IPS DF 4.7 (cell line): Measurements from ENCODE around the gene ATP2B2.
"Not testable (repeated sequence)": the region's sequence is repeated elsewhere in the genome, so short reads cannot be mapped to it uniquely, and the experiment has no call there.

Source experiments
- DNase-seq: peaks from one replicate; pipeline ENCODE4 v3.0.0-alpha.2; 2013; ENCODE audit warnings: low spot score; ENCODE audit errors: extremely low read depth

The ATP2B2 gene

GRCh38 chr3:10505050-10505790 is at the start of gene ATP2B2:
Gene ATP2B2, minus strand, starts transcription at chr3:10505586. Its CDS starts 56,043 bp downstream, at chr3:10449543.
- DNase-seq = no peak

- DNase-seq = no peak
Observed at GRCh38 chr3:10554746-10555145, 49.4 kb upstream of the ATP2B2 start.

- no peak for DNase-seq
Observed at GRCh38 chr3:10554236-10554611, 48.8 kb upstream of the ATP2B2 start.

DNA sequence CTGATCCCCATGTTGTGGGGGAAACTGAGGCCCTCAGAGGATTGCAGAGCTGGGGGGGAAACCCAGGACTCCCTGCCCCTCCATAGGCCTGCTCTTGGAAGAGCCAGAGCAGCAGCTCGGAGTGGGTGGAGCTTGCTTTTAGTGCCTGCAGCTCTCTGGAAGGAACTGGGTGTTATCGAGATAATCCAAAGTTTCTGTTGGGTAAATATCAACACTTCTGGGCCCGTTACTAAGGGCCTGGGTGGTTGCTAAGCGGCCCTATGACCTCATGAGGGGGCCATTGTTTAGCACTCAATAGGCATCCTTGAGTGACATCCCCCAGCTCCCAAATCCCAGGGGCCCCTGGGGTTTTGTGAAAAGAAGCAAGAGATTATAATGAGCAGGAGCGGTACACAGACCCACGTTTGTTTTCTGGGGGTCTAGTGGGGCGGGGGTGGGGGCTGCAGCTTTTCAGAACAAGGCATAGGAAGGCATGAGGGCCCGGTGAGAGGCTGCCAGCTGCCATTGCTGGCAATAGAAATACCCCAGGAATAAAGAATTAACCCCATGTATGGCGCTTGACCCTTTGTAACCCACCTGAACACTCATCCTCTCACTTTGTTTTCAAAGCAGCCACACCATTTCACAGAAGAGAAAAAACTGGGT is 48.3 kb upstream of the ATP2B2 start:
- peak; percentile 9 for DNase-seq

- DNase-seq = no peak
Observed at GRCh38 chr3:10552631-10552943, 47.2 kb upstream of the ATP2B2 start.

DNA sequence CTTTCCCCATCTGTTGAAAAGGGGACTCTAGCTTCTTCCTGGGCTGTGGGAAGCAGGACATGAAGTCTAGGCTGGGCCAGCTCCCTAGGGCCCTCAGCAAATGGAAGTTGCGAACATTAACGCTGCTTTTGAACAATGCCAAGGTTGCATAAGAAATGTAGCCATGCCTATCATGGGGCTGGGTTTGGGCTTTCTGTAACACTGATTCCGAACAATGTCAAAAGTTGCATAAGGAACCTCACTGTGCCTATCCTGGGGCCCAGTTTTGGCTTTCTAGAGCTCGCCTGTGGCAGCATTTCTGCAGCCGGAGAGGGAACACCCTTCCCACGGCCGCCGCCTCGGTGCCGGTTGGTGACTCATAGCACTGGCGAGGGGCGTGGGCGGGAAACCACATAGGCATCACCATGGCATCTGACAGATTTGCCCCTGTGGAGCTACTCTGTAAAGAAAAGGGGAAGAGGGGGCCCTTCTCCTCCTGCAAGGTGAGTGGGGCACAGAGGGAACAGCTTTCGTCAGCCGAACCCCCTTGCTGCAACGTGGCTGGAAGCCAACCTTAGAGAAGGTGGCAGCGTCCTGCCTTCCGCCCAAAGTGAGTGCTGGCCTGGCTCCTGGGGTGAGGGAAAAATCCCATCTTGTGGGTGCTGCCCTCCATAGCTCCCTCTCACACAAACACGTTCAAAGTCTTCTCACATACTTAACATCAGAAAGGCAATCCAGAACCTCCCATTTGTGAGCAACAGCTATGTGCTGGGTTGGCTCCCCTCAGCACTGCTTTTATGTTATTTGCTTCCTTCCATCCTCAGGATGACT is 46.6 kb upstream of the ATP2B2 start:
- no peak for DNase-seq

DNA sequence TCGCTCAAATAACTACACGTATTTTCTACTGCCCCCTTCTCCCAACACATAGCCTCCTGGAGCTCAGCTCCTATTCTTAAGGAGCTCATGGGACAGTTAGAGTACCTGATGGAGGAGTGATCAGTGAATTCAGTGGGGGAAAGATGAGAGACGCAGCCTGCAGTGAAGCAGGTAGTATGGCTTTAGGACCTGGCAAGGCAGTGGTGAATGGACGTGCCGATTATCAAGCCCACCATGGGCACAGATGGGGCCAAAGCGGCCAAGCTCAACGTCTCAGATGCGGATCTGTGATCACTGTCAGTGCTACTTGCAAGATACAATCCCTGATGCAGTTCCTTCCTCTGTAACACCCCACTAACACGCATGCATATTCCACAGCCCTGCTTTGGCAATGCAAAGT is 45.8 kb upstream of the ATP2B2 start:
- no peak for DNase-seq

- no peak for DNase-seq
Observed at GRCh38 chr3:10550705-10551104, 45.3 kb upstream of the ATP2B2 start.

DNA sequence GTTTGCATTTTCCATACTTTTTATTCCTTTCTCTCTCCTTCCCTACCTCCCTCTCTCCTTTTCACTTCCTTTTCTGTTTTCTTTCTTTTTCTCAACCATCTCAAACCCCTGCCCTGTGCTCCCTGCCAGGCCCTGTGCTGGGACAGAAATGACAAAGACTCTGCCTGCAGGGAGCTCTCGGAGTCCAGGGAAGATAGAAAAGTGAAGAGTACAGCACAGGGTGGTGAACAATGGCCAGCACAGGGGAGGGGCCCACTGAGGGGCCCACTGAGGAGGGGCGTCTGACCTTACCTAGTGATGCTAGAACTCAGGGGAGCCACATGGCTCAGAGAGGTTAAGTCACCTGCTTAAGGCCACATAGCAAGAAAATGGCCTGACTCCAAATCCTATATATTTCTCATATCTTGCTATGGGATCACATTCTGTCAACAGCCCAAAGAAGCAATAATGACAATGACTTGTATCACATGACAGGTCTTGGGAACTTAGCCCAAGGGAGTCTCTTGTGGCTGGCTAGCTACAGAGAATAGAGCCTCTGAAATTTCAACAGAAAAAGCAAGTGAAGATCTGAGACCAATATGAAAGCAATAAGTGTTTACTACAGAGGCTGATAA is 44.3 kb upstream of the ATP2B2 start:
- no peak for DNase-seq

DNA sequence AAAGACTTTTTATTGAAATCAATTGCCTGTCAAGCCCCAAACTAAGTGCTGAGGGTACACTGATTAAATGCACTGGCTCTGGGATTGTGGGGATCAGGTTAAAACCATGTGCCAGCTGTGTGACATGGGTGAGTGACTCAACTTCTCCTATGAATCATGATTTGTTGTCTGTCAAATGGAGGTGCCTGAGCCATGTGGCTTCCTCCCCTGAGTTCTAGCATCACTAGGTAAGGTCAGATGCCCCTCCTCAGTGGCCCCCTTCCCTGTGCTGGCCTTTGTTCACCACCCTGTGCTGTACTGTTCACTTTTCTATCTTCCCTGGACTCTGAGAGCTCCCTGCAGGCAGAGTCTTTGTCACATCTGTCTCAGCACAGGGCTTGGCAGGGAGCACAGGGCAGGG is 43.6 kb upstream of the ATP2B2 start:
- no peak for DNase-seq

DNA sequence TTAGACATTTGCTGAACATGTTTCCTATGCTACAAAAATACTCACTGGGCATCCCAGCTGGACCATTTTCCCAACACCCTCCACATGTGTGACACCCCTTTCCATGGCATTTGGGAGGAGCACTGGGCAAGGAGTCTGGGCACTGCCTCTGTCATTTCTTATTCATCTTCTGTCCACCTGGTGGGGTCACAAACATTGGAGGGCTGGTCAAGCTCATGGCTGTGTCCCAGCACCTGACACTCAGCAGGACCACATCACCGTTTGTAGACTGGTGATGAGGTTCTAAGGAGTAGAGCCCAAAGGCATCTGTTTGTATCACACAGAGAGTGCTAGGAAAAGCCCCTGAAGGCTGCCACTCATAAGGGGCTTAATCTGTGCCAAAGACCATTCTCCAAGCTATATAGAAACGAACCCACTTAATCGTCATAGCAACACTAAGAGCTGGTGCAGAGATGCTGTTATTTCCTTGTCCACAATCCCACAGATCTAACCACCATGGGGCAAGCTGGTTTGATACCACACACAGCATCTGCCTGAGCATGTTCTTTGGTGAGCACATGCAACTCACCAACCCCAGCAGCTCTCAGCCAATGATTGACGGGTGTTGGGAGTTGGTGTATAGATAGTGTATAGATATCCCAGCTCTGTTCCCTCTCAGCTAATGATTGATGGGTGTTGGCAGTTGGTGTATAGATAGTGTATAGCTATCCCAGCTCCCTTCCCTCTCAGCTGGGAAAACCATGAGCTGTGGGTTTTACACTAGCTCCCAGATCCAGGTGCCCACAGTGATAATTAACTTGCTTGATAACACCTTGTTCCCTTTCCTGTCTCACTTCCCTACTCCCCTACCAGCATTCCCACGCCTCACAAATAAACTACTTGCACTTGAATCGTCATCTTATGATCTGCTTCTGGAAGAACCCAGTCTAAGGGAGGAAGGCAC is 42.7 kb upstream of the ATP2B2 start:
- no peak for DNase-seq

- DNase-seq = no peak
Observed at GRCh38 chr3:10547413-10547812, 42.0 kb upstream of the ATP2B2 start.

- no peak for DNase-seq
Observed at GRCh38 chr3:10546820-10547263, 41.5 kb upstream of the ATP2B2 start.

DNA sequence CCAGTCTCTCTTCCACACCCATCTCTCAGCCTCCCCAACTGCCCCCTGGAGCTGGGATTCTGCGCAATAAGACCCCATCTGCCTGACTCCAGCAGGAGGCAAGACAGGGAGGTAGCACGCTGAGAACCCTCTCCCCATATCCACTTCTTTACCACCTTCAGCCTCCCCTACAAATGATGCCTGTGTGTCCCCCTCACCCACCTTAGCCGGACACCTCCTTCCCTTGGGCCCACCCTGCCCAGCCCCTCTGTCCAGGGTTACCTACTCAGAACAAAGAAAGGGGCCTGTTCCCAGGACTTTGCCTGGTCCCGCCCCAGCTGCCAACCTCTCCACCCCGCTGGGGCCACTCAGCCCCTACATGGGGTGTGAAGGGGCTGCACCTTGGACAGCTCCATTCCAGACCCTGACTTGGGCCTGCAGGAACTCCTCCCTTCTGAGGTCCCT is 40.8 kb upstream of the ATP2B2 start:
- DNase-seq = no peak

- no peak for DNase-seq
Observed at GRCh38 chr3:10542518-10542917, 37.1 kb upstream of the ATP2B2 start.

DNA sequence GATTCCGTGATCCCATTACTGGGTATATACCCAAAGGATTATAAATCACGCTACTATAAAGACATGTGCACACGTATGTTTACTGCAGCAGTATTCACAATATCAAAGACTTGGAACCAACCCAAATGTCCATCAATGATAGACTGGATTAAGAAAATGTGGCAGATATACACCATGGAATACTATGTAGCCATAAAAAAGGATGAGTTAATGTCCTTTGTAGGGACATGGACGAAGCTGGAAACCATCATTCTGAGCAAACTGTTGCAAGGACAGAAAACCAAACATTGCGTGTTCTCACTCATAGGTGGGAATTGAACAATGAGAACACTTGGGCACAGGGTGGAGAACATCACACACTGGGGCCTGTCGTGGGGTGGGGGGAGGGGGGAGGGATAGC is 35.0 kb upstream of the ATP2B2 start:
- not testable (repeated sequence) for DNase-seq

DNA sequence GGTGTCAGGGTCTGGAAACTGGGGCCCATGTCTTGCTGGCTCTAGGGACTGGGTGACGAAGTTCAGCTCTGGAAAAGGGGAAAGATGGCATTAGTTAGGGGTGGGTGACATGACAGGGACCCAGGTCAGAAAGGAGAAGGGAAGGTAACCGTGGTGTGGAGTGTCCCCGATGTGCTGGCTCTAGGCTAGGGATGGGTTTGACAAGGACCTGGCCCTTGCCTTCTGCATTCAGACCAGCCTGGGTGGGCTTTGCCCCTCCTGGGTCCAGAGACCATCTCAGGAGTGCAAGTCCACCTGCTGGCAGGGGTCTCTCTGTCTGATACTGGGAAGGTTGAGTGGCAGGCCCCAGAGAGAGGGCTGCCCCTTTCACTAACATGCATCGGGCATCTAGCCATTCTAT is 28.7 kb upstream of the ATP2B2 start:
- no peak for DNase-seq

GRCh38 chr3:10533737-10534023 is 28.3 kb upstream of the ATP2B2 start:
- DNase-seq = no peak

DNA sequence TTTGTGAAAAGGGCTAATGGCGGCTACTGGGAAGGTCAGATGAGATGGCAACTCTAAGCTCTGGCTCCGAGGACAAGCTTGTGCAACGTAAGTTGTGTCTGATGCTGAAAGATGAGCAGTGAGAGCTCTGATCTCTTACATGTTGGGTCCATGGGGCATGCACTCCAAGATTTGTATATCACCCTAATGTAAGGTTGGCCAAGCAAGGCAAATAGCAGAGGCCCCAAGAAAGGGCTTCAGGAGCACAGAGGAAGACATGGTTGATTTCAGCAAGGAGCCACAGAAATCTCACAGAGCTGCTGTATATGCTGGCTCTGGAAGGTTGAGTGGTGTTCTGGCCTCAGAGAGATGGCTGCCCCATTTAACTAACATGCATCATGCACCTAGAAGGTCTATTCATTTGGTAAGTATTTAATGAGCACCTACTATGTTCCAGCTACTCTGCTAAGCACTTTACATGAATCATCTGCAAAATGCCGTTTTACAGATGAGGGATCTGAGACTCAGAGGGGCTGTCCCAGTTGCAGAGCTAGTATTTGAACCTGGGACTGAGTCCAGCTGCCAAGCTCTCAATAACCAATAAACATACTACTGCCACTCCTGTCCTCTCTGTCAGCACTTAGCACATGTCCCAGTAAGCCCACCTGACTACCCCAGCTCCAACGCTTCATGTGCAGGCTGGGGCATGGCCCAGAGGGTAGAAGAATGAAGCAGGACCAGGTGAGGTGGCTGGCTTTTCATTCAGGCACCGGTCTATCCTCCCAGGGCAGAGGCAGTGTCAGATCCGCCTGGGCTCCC is 27.8 kb upstream of the ATP2B2 start:
- DNase-seq = no peak

- no peak for DNase-seq
Observed at GRCh38 chr3:10531031-10531430, 25.6 kb upstream of the ATP2B2 start.
